Umbilical cord (tissue), 2 donors: Measurements from ENCODE around the gene RAD51B. TPM values are rescaled to one million over a fixed set of nuclear protein-coding genes. Genes with fewer than 3 reads are reported as not detected.

Experiments used
- DNase-seq: peaks from one replicate; pipeline ENCODE4 v3.0.0-alpha.2; 2015; ENCODE audit warnings: low spot score
- total RNA-seq: library from RNA; depleted of rRNA; stranded (reverse); fragments of >200 nt; gene quantifications from one replicate; pipeline ENCODE4 v1.2.3, GENCODE V29; 2014; ENCODE audit warnings: low replicate concordance; ENCODE audit not compliant: insufficient read depth

RAD51B gene
- total RNA-seq, 1 donor from 2014 or later = 34.2 TPM

DNA sequence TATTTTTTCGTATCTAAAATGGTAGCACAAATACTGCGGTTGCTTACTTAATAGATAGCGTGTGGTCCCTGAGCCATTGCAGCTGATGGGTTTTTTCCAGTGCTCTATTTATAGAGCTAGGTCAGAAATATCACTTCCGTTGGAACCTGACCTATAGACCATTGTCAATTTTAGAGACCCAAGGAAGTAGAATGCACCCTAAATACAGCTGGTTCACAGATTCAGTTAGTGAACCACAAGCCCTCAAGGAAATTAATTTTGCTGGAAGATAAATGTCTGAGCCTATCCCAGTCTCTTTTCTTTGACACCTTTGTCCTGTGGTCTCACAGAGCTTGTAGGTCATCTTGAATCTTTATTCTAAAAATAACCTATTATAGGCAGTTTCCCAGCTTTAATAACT is 582.3 kb downstream of the RAD51B start:
- no peak for DNase-seq

DNA sequence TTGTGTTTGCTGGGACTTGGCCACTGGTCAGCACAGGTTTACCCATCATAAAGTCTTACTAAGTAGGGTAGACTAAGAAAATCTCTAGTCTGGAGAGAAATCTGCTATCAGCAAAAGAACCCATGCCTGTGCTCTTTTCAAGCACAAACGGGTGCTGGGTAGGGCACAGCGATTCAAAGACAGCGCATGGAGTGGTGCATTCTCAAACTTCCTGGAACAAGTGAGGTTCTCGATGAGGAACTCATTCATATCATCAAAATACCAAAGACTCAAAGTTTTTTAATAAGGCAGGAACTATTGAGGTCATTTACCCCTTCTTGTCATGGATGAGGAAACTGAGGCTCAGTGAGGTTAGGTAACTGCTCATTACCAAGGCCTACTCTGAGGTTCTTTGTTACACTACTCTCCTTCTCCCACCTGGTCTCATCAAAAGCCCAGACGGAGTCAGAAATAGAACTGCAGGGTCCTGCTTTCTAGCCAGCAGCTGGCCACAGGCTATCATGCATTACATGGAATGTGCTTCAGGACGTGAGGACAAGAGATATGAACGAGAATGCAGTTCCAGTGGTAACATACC is 583.0 kb downstream of the RAD51B start:
- no peak for DNase-seq

DNA sequence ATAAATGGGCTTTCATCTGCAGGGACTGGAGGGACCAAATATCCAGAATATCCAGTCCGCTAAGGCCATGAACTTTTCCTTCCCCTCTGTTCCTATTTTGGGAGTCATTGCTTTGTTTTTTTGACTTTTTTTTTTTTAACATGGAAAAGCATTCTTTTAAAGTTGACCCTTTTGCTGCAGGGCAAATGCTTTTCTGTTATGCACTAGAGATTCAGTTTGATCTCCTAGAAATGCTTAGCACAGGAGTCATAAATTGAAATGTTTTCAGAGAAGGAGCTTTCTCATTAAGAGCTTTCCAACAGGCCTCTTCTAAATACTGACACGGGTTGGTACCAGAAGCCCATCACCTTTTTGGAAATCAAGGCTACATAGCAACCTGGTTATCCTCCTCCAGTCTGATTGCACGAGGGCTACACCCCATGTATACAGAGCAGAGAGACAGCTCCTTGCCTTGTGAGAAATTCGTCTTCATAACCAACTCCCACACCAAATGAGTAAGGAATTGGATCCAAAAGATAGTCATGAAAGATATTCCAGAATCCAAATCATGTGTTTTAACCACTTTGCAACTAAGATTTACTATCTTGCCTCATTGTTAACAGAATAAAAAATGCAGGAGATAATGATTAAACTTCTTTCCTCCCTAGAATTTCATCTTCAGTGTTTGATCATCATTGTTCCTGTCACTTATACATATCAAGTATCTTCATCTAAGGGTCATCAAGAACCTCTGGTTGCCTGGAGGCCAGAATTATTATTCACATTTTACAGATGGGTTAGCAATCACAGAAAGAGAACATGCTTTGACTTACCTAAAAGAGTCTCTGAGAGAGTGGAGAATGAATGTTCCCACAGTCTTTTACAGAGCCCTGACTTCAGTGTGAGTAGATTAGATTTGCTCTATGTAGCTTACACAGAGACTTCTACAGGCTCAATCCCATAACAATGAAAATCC is 583.9 kb downstream of the RAD51B start:
- DNase-seq = no peak

DNA sequence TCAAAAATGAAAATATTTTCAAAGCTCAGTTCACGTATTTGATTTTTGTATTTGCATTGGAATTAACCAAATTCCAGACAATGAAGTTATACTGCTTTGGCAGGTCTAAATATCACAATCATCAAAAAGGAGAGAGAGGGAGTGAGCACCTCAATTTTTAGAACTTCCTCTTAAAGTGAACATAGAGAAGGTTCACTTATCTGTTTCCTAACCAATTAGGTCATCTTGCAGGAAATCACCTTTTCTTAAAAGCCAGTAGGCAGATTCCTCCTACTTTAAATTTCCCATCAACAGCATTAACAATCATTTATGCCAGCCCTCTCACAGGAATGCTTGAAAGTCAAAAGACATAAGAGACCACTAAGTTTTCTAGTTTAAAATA is 584.6 kb downstream of the RAD51B start:
- DNase-seq = no peak

DNA sequence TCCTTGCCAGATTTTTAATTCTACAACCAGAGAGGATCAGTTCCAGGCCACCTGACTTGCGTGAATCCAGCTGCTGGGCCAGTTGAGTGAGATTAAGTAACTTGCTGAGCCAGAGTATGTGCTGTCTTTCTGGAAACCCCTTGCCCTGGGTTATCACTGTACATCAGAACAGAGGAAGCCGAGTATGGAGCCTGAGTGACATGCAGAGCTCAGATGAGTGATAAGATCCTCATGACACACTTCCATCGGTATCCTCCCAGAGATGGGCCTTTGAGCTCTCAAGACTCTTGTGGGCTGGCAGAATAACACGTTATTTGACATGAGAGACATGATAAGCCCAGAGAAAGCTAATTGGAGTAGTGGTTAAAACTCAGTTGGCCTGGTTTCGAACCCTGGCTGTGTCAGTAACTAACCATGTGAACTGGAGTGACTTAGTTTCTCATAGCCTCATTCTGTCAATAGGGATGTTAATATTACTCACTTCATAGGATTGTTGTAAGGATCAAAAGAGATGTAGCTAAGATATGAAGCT is 585.1 kb downstream of the RAD51B start:
- no peak for DNase-seq

DNA sequence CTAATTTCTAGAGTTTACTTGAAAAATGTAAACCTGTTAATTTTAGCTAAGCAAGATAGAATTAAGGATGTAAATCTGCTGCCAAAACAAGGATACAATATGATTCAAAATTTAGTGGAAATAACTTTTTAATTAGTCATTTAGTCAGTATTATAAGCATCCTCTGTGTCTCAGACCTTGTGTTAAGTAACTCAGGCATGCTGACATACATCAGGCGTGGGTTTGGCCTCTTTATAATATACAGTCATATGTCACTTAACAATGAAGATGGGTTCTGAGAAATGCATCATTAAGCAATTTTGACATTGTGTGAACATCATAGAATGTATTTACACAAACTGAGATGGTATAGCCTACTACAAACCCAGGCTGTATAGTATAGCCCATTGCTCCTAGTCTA is 586.4 kb downstream of the RAD51B start:
- no peak for DNase-seq

DNA sequence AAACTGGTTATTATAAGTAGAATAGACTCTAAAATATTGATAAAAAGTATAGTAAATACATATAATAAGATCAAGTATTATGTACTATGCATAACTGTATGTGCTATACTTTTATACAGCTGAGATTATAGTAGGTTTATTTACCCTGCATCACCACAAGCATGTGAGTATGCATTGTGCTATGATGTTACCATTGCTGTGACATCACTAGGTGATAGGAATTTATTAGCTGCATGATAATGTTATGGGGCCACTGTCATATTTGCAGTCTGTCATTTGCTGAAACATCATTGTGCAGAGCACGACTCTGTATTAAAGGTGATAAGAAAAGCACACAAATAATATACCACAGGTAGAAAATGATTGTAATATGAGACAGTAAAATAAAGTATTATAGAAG is 587.7 kb downstream of the RAD51B start:
- DNase-seq = no peak

DNA sequence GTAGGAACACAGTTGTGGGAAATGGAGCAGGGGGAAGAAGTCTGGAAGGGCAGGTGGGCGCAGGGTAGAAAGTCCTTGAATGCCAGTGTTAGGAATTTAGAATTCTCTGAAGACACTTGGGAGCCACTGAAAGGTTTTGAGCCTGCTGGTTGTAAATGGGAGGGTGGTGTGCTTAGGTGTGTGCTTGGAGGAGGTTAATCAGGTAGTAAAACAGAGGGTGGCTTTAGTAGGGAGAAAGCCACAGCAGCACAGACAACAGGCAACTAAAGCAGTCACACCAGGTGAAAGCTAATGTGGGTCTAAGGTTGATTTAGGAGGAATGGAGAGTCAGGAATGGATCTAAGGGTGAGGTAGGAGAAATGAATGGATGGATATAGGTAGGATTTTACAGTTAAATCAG is 588.2 kb downstream of the RAD51B start:
- DNase-seq = no peak

DNA sequence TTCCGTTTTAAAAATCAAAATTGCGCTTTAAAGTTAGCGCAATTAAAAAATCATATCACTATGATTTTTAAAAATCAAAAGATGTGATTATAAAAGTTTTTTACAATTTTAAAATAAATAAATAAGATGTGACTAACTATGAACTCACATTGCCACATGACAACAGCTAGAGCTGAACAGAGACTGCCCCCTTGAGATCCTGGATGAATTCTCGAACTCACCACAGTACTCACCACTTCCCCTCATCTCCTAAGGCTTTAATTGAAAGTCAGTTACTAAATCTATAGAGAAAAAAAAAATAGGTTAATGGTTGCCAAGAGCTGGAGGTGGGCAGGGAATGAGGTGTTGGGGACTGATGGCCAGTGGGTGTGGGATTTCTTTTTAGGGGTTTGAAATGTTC is 589.1 kb downstream of the RAD51B start:
- DNase-seq = no peak

DNA sequence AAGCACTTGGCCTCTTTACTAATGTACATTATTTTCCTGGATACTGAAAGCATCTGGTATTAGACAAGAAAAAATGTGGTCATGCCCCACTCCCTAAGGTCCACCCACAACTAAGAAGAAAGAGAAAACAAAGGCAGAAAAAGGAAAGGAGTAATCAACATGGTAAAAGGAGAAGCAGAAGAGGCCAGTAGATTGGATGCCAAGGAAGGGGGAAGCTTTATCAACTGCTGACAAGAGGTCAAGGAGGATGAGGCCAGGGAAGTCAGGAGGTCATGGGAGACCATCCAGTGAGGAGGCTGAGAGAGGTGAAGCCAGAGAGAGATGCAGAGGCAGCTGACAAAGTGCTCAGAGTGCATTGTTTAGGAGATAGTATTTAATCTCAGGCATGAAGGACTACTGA is 589.8 kb downstream of the RAD51B start:
- DNase-seq = no peak

DNA sequence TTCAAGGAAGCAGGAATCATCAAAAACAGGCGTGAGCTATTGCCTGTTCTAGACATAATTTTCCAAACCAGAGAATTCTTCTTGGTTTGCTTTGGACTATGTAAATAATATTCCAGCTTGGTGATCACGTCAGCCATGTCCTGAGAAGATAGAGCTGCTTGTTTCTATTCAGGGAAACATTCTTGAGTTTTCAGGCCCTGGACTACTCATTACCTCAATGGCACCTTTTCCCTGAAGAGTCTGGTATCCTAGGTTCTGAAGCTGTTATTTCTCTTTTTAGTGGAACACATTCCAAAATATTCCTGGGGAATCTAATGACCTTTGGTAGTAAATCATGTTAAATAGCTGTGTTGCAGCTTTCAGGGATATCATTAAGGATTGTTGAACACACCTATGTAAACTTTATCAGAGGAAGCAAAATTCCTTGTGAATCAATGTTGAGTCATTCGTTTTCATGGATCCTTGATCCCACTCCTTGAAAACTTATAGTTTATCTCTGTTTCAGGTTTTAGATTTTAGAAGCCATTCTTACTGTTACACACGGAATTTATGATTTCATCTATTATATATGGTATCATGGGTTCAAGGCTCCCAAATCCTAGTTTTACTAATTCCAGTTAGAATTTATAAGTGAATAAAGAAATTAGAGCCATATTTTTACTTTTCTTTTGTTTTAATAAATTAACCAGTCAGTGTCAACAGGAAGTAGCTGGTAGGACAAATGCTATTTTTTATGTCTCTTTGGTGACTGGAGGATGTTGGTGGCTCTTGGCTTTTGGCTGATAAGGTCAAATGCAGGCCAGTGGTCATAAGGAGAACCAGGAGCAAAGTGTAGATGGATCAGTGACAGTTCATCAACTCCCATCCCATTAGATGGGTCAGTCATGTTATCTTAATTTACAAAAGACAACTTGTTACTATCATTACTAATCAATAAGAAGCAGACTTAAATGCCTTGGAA is 593.2 kb downstream of the RAD51B start:
- no peak for DNase-seq

DNA sequence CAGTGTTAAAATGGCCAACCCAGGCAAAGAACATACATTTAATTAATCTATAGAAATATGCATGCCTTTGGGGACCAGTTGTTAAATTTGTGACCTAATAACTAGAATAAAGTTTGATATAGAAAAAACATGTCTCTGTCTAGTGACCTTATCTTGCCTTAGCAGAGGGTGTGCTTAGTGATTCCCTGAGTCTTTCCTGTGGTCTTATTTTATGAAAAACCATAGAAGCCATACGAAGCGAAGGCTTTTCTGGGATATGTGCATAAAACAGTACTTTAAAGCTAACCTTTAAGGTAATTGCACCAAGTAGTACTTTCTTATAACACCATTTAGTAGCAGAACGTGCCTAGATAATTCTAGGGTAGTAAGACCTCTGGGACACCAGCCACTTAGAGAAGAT is 593.9 kb downstream of the RAD51B start:
- peak; percentile 86 for DNase-seq

DNA sequence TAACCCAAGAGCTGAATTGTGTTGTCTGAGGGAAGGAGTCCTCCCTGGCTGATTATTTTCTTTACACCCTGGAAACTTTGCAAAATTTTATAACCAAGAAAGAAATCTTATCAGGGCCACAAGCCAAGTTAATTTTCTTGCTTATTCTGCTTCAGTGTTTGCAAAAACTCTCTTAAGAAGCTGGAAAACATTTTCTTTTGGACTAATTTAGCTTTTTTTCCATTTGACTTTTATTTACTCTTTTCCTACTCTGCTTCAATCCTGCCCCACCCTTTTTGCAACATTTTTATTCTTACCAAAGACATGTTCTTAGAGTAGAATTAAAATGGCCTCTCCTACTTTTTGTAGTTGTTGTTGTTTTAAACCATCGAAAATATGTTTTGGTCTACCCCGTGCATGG is 594.5 kb downstream of the RAD51B start:
- DNase-seq = no peak

DNA sequence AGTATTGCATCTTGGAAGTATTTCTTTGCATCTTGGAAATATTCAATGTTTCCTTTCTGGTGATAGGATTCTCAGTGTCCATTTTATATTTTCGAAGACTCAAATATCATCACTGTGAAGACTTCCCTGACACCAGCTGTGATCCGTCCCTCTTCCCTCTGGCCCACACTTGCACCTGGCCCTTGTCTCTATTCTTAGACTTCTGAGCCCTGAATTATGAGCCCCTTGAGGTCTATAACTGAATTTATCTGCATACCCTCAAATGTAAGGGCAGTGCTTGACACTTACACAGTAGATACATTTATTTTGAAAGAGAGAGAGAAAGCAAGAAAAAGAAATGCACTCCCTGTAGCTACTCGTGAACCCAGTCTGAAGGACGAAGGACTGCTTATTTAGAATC is 596.6 kb downstream of the RAD51B start:
- no peak for DNase-seq

DNA sequence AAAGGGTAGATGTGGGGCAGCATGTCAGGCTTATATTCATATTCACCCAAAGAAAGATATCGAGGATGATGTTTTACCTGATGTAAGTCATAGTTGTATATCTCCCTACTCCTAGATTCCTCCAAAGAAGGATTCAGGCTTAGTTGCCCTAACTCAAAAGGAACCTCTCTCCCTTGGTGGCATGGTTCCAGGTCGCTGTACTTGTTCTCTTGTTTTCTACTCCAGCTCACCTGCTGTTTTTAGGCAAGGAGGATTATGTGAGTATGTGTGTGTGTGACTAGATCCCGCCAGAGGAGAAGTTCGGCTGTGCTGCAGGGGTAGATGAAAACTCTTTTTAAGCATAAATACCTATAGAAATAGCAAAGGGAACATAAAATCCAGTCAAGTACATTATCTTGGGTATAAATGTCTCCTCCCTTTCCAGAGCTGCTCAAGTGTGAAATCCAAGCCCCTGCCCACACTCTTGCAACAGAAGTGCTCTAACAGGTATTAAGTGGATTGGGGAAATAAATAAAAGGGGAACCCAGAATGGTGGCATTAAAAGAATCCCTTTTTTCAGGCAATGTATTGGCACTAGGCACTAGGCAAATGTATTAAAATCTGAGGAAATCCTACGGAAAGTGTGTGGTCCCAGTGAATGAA is 597.6 kb downstream of the RAD51B start:
- DNase-seq = no peak

DNA sequence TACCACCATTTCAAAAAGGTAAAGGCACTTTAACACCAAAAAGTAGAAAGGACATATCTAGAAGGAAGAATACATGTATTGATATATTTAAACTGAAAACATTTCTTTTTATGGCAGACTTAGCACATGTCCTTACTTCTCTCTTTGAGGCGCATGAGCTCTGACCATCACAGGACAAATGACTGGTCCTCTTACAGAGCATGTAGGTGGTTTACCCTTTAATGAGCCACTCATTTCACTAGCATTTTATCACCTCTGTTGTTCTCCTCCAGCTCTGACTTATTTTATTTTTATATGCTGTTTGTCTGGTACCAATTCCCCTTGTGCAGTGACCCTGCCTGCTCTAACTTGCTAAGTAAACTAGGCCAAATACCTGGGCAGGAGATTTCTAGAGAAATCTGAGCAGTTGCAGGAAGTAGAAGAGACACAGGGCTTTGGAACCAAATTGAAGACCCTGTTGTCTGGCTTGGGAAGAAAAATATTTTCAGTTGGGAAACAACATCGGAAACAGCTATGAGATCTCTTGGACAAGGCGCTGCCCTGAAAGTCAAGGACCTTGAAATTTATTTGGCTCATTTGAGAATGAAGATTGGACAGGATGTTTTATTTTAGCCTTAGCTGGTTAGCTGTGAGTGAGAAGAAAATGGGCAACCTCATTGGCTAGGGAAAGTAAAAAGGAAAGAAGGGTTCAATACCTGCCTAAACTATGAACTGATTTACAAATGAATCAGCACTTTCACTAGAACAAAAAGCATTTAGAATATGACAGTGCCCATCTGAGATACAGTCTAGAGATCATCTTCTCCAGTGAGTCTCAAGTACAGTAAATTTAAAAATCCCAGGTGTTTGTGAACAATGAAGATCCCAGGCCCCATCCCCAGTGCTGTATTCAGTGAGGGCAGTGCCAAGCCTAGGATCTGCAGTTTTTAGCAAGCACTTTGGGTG is 598.9 kb downstream of the RAD51B start:
- no peak for DNase-seq

DNA sequence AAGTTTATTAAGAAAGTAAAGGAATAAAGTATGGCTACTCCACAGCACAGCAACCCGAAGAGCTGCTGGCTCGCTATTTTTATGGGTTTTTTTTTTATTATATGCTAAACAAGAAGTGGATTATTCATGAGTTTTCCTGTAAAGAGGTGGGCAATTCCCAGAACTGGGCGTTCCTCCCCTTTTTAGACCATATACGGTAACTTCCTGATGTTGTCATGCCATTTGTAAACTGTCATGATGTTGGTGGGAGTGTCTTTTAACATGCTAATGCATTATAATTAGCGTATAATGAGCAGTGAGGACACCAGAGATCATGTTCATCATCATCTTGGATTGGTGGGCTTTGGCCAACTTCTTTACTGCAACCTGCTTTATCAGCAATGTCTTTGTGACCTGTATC is 600.8 kb downstream of the RAD51B start:
- DNase-seq = no peak

DNA sequence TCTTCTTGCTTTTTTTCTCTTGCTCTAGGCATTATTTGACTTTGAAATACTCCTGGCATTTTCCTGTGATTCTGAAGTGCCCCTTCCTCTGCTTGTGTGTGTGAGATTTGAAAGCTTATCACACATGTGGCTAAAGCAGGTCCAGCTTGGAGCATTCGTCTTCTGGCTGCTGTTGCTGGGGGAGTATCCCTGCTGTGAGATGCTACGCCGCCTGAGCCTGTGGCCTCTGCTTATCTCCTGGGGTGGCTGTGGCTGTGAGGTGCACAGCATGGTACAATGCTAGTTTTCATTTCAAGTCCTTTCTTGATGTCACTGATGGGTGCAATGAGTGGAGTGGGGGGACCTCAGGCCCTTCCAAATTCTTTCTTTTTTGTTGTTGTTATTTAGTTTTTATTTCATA is 601.5 kb downstream of the RAD51B start:
- no peak for DNase-seq

DNA sequence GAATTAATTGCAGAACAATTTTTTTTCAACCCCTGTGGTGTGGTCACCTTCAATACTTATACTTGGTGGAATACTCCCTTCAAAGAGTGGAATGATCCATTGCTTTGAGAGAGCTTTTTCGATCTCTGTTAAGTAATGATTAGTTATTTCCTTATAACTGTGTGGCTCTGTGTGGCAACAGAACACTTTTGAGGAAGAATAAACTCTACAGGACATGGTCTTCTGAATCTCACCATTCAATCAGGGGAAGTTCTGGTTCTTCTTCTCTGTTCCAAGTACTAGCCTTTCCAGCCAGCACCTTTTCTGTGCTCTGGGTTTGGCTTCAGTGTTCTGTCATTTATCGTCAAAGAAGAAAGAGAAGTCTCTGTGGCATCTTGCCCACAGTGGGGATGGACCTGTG is 604.1 kb downstream of the RAD51B start:
- DNase-seq = no peak

DNA sequence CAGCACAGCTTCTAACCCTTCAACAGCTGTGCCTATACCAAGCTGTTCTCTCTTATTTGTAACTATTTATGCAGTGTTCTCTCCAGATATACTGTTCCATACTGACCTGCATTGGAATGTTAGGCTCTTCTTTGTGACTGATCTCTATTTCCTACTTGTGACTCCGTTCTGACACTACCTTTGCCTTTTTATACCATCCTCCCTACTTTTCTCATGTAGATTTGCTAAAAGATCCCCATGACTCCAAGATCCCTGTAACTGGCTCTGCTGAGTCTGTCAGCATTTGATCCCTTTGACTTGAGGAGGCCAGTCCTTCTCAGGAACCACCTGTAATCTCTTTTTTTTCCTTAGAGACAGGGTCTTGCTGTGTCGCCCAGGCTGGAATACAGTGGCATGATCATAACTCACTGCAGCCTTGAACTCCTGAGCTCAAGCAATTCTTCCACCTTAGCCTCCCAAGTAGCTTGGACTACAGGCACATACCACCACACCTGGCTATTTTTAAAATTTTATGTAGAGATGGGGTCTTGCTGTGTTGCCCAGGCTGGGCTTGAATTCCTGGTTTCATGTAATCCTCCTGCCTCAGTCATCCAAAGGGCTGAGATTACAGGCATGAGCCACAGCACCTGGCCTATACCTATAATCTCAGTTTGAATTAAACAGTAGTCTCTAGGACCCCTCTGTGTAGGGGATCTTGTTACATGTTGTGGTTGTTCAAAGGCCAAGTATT is 605.0 kb downstream of the RAD51B start:
- DNase-seq = no peak
